K562 (cell line): ENCODE data around the gene ARPP21. TPM values are rescaled to one million over a fixed set of nuclear protein-coding genes. Genes with fewer than 3 reads are reported as not detected.

Source experiments
- ATAC-seq: fragments of 200-7000 bp; cut with Tn5 transposase; 3 replicates; pipeline ENCODE4 v1.9.1; 2020; ENCODE audit warnings: moderate library complexity
- BruUV-seq: library from RNA; stranded (reverse); fragments of 400-500 nt; replicated peaks from 2 replicates; lab custom pipeline; 2021; lab: Mats Ljungman, UMichigan
- CTCF ChIA-PET: fragments of 300-600 bp; formaldehyde crosslinking; extraction: SDS; loops from one replicate; lab custom pipeline; 2021; ENCODE audit warnings: low intra/inter-chr PET ratio; lab: Yijun Ruan, JAX
- POLR2A ChIA-PET: fragments of 300-600, 350-650 bp; sonication (Branson Sonifier 250); formaldehyde crosslinking; extraction: SDS; loops from one replicate; lab custom pipeline; 2021; ENCODE audit warnings: antibody characterized with exemption, inconsistent platforms; lab: Yijun Ruan, JAX
- DNase-seq, 4 experiments: peaks; one replicate each; pipeline versions ENCODE4 v3.0.0 to v3.0.0-alpha.2; 2011 to 2018; ENCODE audit warnings: low spot score in 3 of 4, mixed read lengths in 3 of 4; ENCODE audit errors: extremely low read depth in 1 of 4
- FAIRE-seq: peaks from 2 replicates; lab custom pipeline; 2011; peaks lifted over from hg19 to GRCh38; lab: Jason Lieb, UNC
- H2AFZ ChIP-seq: 2 replicates; pipeline ENCODE4 v1.6.0; 2011; ENCODE audit warnings: low read depth, low read length, control low read depth, inconsistent platforms
- H3K27ac ChIP-seq: fragments of 200-600 bp; 3 replicates; pipeline ENCODE4 v1.8.0; 2011; ENCODE audit warnings: low read depth, mild to moderate bottlenecking, control low read depth, inconsistent platforms, low read length, moderate library complexity, mixed read lengths; ENCODE audit errors: extremely low read depth
- H3K27me3 ChIP-seq, 2 experiments: fragments of 300-600 bp in 1 of 2; 2 replicates in 1 of 2; 3 replicates in 1 of 2; pipeline versions ENCODE4 v1.6.0 to v1.8.0; 2011; ENCODE audit warnings: inconsistent platforms in 2 of 2, low read length in 2 of 2, mild to moderate bottlenecking in 1 of 2, mixed read lengths in 1 of 2, moderate library complexity in 1 of 2; ENCODE audit not compliant: control insufficient read depth in 2 of 2, insufficient read depth in 2 of 2
- H3K36me3 ChIP-seq: fragments of 300-600 bp; 3 replicates; pipeline ENCODE4 v1.8.0; 2011; ENCODE audit warnings: mild to moderate bottlenecking, low read length, inconsistent platforms; ENCODE audit not compliant: control insufficient read depth, insufficient read depth
- H3K4me1 ChIP-seq, 2 experiments: fragments of 200-600 bp in 1 of 2; replicated peaks in 1 of 2; 2 replicates in 1 of 2; 3 replicates in 1 of 2; pipeline versions ENCODE4 v1.5.1 to v1.8.0; 2011; ENCODE audit warnings: inconsistent platforms in 2 of 2, low read length in 2 of 2, mild to moderate bottlenecking in 1 of 2, mixed read lengths in 1 of 2, moderate library complexity in 1 of 2; ENCODE audit not compliant: control insufficient read depth in 2 of 2, insufficient read depth in 2 of 2
- H3K4me2 ChIP-seq: 2 replicates; pipeline ENCODE4 v1.6.1; 2011; ENCODE audit warnings: low read length, control low read depth, inconsistent platforms, mixed read lengths; ENCODE audit not compliant: insufficient read depth
- H3K4me3 ChIP-seq: fragments of 200-600 bp; sonication (generic), shearing (Covaris generic); 2 replicates; pipeline ENCODE4 v1.5.1; 2016; ENCODE audit warnings: control low read depth, inconsistent platforms
- H3K79me2 ChIP-seq: fragments of 200-600 bp; 3 replicates; pipeline ENCODE4 v1.8.0; 2011; ENCODE audit warnings: low read length, inconsistent platforms; ENCODE audit not compliant: control insufficient read depth, insufficient read depth
- H3K9ac ChIP-seq, 2 experiments: 2 replicates each; pipeline versions ENCODE4 v1.6.0 to v1.6.1; 2011; ENCODE audit warnings: low read depth in 2 of 2, low read length in 2 of 2, control low read depth in 1 of 2, inconsistent platforms in 1 of 2, mild to moderate bottlenecking in 1 of 2, mixed read lengths in 1 of 2; ENCODE audit not compliant: insufficient read depth in 1 of 2
- H3K9me1 ChIP-seq: one replicate; pipeline ENCODE4 v1.6.0; 2011; ENCODE audit warnings: inconsistent platforms, mild to moderate bottlenecking, low read length, moderate library complexity; ENCODE audit not compliant: control insufficient read depth, insufficient read depth
- H3K9me3 ChIP-seq: replicated peaks from 2 replicates; pipeline ENCODE4 v1.5.1; 2011; ENCODE audit warnings: low read depth, low read length, inconsistent platforms; ENCODE audit not compliant: control insufficient read depth, insufficient read depth
- H4K20me1 ChIP-seq: replicated peaks from 2 replicates; pipeline ENCODE4 v1.6.1; 2011; ENCODE audit warnings: low read length, inconsistent platforms, mixed read lengths; ENCODE audit not compliant: control insufficient read depth, insufficient read depth
- ATF7 ChIP-seq: fragments of 450-650 bp; IDR thresholded peaks from 2 replicates; pipeline ENCODE4 v1.7.1; 2014; ENCODE audit warnings: mild to moderate bottlenecking, moderate library complexity
- CHCHD3 ChIP-seq: fragments of 250-450 bp; sonication (Bioruptor Pico); IDR thresholded peaks from 2 replicates; pipeline ENCODE4 v2.1.2; 2022; ENCODE audit warnings: mild to moderate bottlenecking
- EP400 ChIP-seq: fragments of 450-650 bp; IDR thresholded peaks from 2 replicates; pipeline ENCODE4 v1.6.1; 2017; ENCODE audit warnings: antibody characterized with exemption, mild to moderate bottlenecking, moderate library complexity
- NFXL1 ChIP-seq: fragments of 450-650 bp; formaldehyde crosslinking; IDR thresholded peaks from 2 replicates; pipeline ENCODE4 v1.4.0; 2021; ENCODE audit warnings: mild to moderate bottlenecking
- SNIP1 ChIP-seq: fragments of 450-650 bp; IDR thresholded peaks from 2 replicates; pipeline ENCODE4 v1.7.1; 2017; ENCODE audit warnings: low read depth, mild to moderate bottlenecking
- ZBTB33 ChIP-seq: sonication (generic); formaldehyde crosslinking; IDR thresholded peaks from 2 replicates; pipeline ENCODE4 v1.8.1; 2023; ENCODE audit warnings: mild to moderate bottlenecking, missing genetic modification reagents
- ZBTB7A ChIP-seq: IDR thresholded peaks from 2 replicates; pipeline ENCODE4 v1.6.1; 2011; ENCODE audit warnings: low read depth, mild to moderate bottlenecking, low read length, moderate library complexity, borderline replicate concordance; ENCODE audit not compliant: control insufficient read depth
- ZNF395 ChIP-seq: fragments of 200-800 bp; sonication (Bioruptor generic); IDR thresholded peaks from 2 replicates; pipeline ENCODE4 v1.6.1; 2017; ENCODE audit warnings: missing genetic modification characterization, missing compliant biosample characterization
- ZZZ3 ChIP-seq: fragments of 450-650 bp; IDR thresholded peaks from 2 replicates; pipeline ENCODE4 v1.6.1; 2016; ENCODE audit warnings: antibody characterized with exemption, mild to moderate bottlenecking, moderate library complexity
- WGBS: fragments of 100-300 bp; shearing (Covaris generic); methylation state at CpG from one replicate; pipeline ENCODE4 v1.1.6; 2016; ENCODE audit warnings: low coverage, mixed read lengths; ENCODE audit not compliant: insufficient coverage; ENCODE audit errors: missing lambda C conversion rate; 5-methylcytosine and 5-hydroxymethylcytosine counted together
- in situ Hi-C: fragments of 300-500 bp; cut with MboI; formaldehyde crosslinking; loops from 4 replicates; pipeline ENCODE4 v1.15.0; 2018; ENCODE audit warnings: inconsistent platforms, mixed read lengths
- intact Hi-C: fragments of 100-400 bp; cut with micrococcal nuclease; formaldehyde crosslinking; loops from 2 replicates; pipeline ENCODE4 v1.14.2; 2022
- polyA plus RNA-seq, 8 experiments: library from polyadenylated mRNA; depleted of rRNA in 4 of 8; stranded (reverse) in 5 of 8; unstranded in 3 of 8; fragments of >200 nt; fragmentation: Nextera tagmentation in 2 of 8; fragmentation: Illumina TruSeq in 1 of 8; extraction: Ambion mirVana in 2 of 8; extraction: Trizol in 1 of 8; gene quantifications; 2 replicates each; pipeline versions ENCODE4 v1.2.1 to v1.2.3, GENCODE V29; 2011 to 2014; ENCODE audit warnings: inconsistent platforms in 1 of 8, missing spikeins in 1 of 8
- total RNA-seq, 7 experiments: library from RNA; depleted of rRNA in 6 of 7; stranded (reverse); fragments of >200 nt in 6 of 7; fragmentation: Illumina TruSeq in 2 of 7; extraction: Trizol in 2 of 7; gene quantifications; 2 replicates each; pipeline versions ENCODE4 v1.2.1 to v1.2.3, GENCODE V29; 2011 to 2021; ENCODE audit warnings: low replicate concordance in 1 of 7

ARPP21 gene
- total and polyA plus RNA-seq, 9 of the 15 experiments (the other 6 are each of a cell fraction or from before 2014, with no cell fraction given), result not detected

GRCh38 chr3:35744419-35744818 lies 105.1 kb downstream of the ARPP21 start:
- ChIA-PET CTCF (no interaction called here), POLR2A (no interaction called here)
- FAIRE-seq, result no peak
- Histone ChIP-seq H4K20me1 (no peaks in the 10 kb centered on the region), H3K4me1 (no peaks in the 10 kb centered on the region), H3K27ac (no peak overlapping the region), H3K9ac (no peak overlapping the region), H3K4me2 (no peak overlapping the region), H3K9me3 (no peaks in the 10 kb centered on the region), H3K9me1 (no peaks in the 10 kb centered on the region), H3K36me3 (no peaks in the 10 kb centered on the region), H2AFZ (no peak overlapping the region), H3K4me3 (no peak overlapping the region), H3K79me2 (no peaks in the 10 kb centered on the region), H3K27me3 (no peaks in the 10 kb centered on the region)
- ATAC-seq, result no peak
- WGBS, result 0% methylated on average over 10 of the region's 10 CpGs
- DNase-seq, result no peak
- no TSS peak for BruUV-seq
- intact Hi-C loops (no loop called here), in situ Hi-C loops (no loop called here)
- no peak for TF ChIP-seq ZBTB33 (CRISPR knock-in tag)
- TF ChIP-seq ZBTB7A, result no peak
- no peak for TF ChIP-seq SNIP1
- TF ChIP-seq ZZZ3, result no peak
- no peak for TF ChIP-seq ATF7
- no peak for TF ChIP-seq NFXL1 (CRISPR knock-in tag)
- no peak for TF ChIP-seq CHCHD3 (CRISPR knock-in tag)
- no peak for TF ChIP-seq EP400
- no peak for TF ChIP-seq ZNF395 (CRISPR knock-in tag)
